Upper lobe of left lung (tissue), 4 donors: ENCODE results near the gene PHKG2.

ENCODE experiments used
- POLR2A ChIP-seq, 4 donors: fragments of 450-650 bp; IDR thresholded peaks; one replicate each; pipeline ENCODE4 v1.5.1; 2016 to 2017; ENCODE audit warnings: antibody characterized with exemption in 4 of 4, mild to moderate bottlenecking in 2 of 4
- POLR2AphosphoS5 ChIP-seq, 2 donors: sonication (generic); formaldehyde crosslinking; IDR thresholded peaks; one replicate each; pipeline ENCODE4 v1.5.1; 2017; ENCODE audit warnings: antibody characterized with exemption in 2 of 2
- TF ChIP-seq, protein P1 (sequence below), 6 experiments: fragments of 450-650 bp in 4 of 6; fragments of 200-600 bp in 2 of 6; sonication (generic) in 2 of 6; IDR thresholded peaks; one replicate each; pipeline ENCODE4 v1.5.1; 2016 to 2019; ENCODE audit warnings: antibody characterized with exemption in 6 of 6

DNA sequence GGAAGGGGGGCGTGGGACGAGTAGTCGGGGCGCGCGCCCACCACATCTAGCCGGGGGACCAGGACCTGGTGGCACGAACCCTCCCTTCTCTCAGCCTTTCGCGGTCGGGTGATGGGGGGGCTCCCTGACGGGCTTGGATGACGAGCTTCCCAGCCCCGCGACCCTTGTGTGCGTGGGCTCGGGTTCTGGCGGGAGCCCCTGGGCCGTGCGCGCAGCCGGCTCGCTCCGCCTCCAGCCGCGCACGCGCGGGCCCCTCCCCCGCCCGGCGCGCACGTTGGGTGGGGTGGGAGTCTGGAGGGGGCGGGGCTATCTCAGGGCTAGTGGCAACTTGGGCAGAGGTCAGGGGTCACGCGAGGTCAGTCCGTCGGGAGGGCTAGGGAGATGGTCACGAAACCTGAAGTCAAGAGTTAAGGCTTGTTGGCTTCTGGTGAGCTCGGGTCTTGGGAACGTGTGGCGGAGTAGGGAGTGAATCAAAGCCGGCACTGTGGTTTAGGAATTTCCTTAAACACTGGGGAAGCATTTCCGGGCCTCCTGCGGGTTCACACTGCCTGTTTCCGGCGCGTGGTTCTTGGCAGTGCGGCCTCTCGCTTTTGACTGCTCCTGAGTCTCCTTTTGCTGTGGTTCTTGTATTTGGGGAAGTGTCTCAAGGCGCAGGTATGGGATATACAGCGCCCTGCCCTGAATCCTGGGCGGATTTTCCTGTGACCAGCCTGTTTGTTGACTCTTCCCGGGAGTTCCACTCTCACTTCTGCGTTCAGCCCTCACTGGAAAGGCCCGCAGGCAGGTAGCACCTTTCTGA is 49.2 kb upstream of the PHKG2 start, which contains the start of gene SRCAP:
- TF ChIP-seq, protein P1, sequence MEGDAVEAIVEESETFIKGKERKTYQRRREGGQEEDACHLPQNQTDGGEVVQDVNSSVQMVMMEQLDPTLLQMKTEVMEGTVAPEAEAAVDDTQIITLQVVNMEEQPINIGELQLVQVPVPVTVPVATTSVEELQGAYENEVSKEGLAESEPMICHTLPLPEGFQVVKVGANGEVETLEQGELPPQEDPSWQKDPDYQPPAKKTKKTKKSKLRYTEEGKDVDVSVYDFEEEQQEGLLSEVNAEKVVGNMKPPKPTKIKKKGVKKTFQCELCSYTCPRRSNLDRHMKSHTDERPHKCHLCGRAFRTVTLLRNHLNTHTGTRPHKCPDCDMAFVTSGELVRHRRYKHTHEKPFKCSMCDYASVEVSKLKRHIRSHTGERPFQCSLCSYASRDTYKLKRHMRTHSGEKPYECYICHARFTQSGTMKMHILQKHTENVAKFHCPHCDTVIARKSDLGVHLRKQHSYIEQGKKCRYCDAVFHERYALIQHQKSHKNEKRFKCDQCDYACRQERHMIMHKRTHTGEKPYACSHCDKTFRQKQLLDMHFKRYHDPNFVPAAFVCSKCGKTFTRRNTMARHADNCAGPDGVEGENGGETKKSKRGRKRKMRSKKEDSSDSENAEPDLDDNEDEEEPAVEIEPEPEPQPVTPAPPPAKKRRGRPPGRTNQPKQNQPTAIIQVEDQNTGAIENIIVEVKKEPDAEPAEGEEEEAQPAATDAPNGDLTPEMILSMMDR (IDR thresholded peaks at IDR 0.05) = peak in 1 of 6 experiments; percentile 13
- peak in 2 of 4 donors; percentile 28 to 74 for TF ChIP-seq POLR2A (IDR thresholded peaks at IDR 0.05)
- peak; percentile 25 to 64 for TF ChIP-seq POLR2AphosphoS5 (IDR thresholded peaks at IDR 0.05)
